ENCODE results near the gene ALLC. TPM values are rescaled to one million over a fixed set of nuclear protein-coding genes. Genes with fewer than 3 reads are reported as not detected.

ALLC gene
- total RNA-seq, 2 experiments from 2014 or later = not detected

DNA sequence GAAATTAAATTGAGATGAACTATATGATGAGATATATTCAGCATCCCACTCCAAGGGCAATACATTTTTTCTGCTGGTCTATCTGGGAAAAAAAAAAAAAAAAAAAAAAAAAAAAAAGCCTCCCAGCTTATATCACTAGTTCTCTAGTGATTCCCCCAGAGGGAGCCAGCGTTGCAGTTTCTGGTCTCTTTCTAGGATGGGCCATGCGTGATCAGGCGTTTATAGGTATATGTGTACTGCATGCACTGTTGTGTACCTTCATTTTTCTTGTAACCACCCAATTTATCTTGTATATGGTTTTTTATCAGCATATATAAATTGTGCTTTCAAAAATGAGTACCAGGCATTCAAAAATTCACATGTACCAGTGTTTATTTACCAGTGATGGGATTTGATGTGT is 80.5 kb downstream of the ALLC start:
- intact Hi-C loops (cut with micrococcal nuclease) = loop anchor here (10.0 kb wide), 1 partner anchor 86 kb away; no protein-coding TSS in a partner anchor
- DNase-seq (peak; percentile 46), ATAC-seq (peak; percentile 53)
- Mint-ChIP-seq H3K27ac (no peak overlapping the region), H3K4me1 (ENCODE audit: low read depth) (no peaks in the 10 kb centered on the region), H3K36me3 (ENCODE audit: low read depth) (no peaks in the 10 kb centered on the region), H3K27me3 (peaks cover 7% of the 10 kb centered on the region), H3K4me3 (no peak overlapping the region), H3K9me3 (no peaks in the 10 kb centered on the region)
- peak; percentile 25 for TF ChIP-seq CTCF (IDR thresholded peaks at IDR 0.05)
- ChIA-PET POLR2A (no interaction called here), CTCF (no interaction called here)

GRCh38 chr2:3739313-3739712 is 81.3 kb downstream of the ALLC start:
- DNase-seq (no peak), ATAC-seq (no peak)
- no peak for TF ChIP-seq CTCF (IDR thresholded peaks at IDR 0.05)
- ChIA-PET CTCF (interaction anchor here (1.1 to 2.5 kb wide), 2 partner anchors 11 to 42 kb away, joined by 6 to 11 read pairs; no protein-coding TSS in a partner anchor), POLR2A (no interaction called here)
- Mint-ChIP-seq H3K4me3 (no peak overlapping the region), H3K9me3 (no peaks in the 10 kb centered on the region), H3K36me3 (ENCODE audit: low read depth) (no peaks in the 10 kb centered on the region), H3K4me1 (ENCODE audit: low read depth) (no peaks in the 10 kb centered on the region), H3K27ac (no peak overlapping the region), H3K27me3 (peaks cover 6% of the 10 kb centered on the region)
- intact Hi-C loops (cut with micrococcal nuclease) = loop anchor here (10.0 kb wide), 1 partner anchor 85 kb away; no protein-coding TSS in a partner anchor

DNA sequence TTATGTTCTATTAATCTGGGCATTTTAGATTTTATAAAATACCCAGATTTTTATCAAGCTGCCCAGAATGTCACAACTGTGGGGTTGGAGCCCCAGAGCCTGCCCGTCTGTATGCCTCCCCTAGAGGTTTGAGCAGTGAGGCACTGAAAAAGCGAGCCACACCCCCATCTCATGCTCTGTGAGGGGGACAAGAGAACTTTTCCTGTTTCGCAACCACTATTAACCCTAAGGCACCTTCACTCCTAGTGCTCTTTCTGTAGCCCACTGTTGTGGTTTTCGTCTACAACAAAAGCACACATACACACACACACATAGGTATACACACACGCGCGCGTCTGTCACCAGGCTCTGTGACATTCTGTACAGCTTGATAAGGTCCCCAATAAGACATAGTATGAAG is 83.4 kb downstream of the ALLC start:
- Mint-ChIP-seq H3K27ac (no peak overlapping the region), H3K9me3 (no peaks in the 10 kb centered on the region), H3K27me3 (peaks cover 5% of the 10 kb centered on the region), H3K36me3 (ENCODE audit: low read depth) (no peaks in the 10 kb centered on the region), H3K4me3 (no peak overlapping the region), H3K4me1 (ENCODE audit: low read depth) (no peaks in the 10 kb centered on the region)
- intact Hi-C loops (cut with micrococcal nuclease) = no loop called here
- POLR2A ChIA-PET = interaction anchor here (0.6 kb wide), 1 partner anchor 12 kb away, joined by 3 read pairs; no protein-coding TSS in a partner anchor
- CTCF ChIA-PET = interaction anchor here (1.0 to 2.5 kb wide), 3 partner anchors 13 to 39 kb away, joined by 3 to 11 read pairs (median 5); no protein-coding TSS in a partner anchor
- TF ChIP-seq CTCF (IDR thresholded peaks at IDR 0.05) = no peak
- DNase-seq (no peak), ATAC-seq (no peak)

DNA sequence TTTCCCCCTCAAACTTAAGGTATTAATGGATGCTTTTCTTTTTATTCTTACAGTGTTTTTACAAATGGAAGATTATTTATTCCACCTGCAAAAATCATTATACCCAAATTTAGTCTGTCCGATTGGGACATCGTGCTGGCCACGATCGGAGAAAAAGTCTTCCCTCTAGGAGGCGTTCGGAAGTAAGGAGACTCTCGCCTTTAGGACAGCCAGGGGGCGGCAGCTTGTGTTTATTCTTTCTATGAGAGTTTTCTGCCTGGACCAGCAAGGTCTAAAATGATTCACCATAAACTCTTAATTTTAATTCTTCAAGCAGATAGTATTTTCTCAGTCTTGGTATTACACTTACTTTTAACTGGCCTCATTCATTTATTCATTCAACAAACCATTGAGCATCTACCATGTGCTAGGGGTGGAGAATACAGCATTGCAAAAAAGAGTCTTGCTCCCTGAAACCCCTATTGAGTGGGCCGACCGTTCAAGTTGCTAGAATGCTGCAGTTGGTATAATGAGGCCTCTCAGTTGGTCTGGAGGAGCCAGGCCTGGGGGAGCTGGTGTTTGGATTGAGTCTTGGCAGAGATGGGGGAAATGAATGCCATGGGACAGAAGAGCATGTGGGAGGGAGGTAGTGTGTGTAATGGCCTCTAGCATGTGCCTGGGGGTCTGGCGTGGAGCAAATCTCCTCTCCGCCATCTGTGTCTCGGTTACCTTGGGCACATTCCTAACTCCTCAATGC is 84.0 kb downstream of the ALLC start:
- POLR2A ChIA-PET = no interaction called here
- ATAC-seq = no peak
- Mint-ChIP-seq H3K9me3 (no peaks in the 10 kb centered on the region), H3K27me3 (peaks cover 5% of the 10 kb centered on the region), H3K4me3 (no peak overlapping the region), H3K4me1 (ENCODE audit: low read depth) (no peaks in the 10 kb centered on the region), H3K27ac (no peak overlapping the region), H3K36me3 (ENCODE audit: low read depth) (no peaks in the 10 kb centered on the region)
- CTCF ChIA-PET = no interaction called here
- intact Hi-C loops (cut with micrococcal nuclease) = no loop called here
- no peak for TF ChIP-seq CTCF (IDR thresholded peaks at IDR 0.05)
- no peak for DNase-seq

DNA sequence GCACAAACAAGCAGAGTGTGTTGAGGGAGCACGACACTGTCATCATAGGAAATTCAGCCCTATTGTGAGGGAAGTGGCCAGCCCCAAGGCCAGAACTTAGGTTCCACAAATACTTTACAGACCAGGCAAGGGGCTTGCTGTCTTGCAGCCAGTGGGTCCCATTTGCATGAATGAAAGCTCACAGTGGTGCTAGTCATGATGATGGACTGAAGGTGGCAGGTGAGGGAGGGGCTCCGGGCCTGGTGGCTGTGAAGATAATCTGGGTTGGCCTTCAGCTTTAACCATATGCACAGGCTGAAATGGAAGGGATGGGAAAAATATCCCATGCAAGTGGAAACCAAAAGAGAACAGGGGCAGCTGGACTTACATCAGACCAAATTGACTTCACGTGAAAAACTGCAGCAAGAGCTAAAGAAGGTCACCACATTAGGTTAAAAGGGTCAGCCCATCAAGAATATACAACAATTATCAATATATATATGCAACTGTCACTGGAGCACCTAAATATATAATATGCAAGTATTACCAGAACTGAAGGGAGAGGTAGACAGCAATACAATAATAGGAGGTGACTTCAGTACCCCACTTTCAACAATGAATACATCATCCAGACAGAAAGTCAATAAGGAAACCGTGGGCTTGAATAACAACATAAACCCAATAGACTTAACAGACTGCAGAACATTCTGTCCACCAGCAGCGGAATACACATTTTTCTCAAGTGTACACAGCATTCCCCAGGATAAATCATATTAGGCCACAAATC is 84.9 kb downstream of the ALLC start:
- Mint-ChIP-seq H3K36me3 (ENCODE audit: low read depth) (no peaks in the 10 kb centered on the region), H3K9me3 (no peaks in the 10 kb centered on the region), H3K27me3 (peaks cover 3% of the 10 kb centered on the region), H3K4me1 (ENCODE audit: low read depth) (no peaks in the 10 kb centered on the region), H3K27ac (no peak overlapping the region), H3K4me3 (no peak overlapping the region)
- TF ChIP-seq CTCF (IDR thresholded peaks at IDR 0.05) = no peak
- intact Hi-C loops (cut with micrococcal nuclease) = no loop called here
- no peak for ATAC-seq
- no peak for DNase-seq
- ChIA-PET CTCF (no interaction called here), POLR2A (no interaction called here)
